Superior temporal gyrus (tissue), 1 donor: ENCODE results near the gene EIF1.
"Not testable (repeated sequence)": the region's sequence is repeated elsewhere in the genome, so short reads cannot be mapped to it uniquely, and the experiment has no call there.

Source experiments
- DNase-seq: peaks from one replicate; pipeline ENCODE4 v3.0.0-alpha.2; 2016; ENCODE audit errors: extremely low spot score

Gene EIF1

DNA sequence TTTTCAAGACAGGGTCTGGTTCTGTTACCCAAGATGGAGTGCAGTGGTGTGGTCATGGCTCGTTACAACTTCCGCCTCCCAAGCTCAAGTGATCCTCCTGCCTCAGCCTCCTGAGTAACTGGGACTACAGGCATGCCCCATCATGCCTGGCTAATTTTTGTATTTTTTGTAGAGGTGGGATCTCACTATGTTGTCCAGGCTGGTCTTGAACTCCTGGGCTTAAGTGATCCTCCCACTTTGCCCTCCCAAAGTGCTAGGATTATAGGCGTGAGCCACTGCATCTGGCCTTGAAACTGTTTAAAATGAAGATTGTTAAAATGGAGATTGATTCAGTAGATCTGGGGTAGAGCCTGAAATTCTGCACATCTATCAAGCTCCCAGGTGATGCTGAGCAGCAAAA is 12.2 kb downstream of the EIF1 start:
- DNase-seq = not testable (repeated sequence)

DNA sequence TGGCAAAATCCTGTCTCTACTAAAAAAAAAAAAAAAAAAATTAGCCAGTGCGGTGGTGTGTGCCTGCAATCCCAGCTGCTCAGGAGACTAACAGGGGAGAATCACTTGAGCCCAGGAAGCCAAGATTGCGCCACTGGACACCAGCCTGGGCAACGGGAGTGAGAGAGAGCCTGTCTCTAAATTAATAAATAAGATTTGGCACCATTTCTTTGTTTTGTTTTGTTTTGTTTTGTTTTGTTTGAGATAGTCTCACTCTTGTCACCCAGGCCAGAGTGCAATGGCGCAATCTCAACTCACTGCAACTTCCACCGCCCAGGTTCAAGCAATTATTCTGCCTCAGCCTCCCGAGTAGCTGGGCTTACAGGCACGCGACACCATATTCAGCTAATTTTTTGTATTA is 14.0 kb downstream of the EIF1 start:
- DNase-seq = no peak

DNA sequence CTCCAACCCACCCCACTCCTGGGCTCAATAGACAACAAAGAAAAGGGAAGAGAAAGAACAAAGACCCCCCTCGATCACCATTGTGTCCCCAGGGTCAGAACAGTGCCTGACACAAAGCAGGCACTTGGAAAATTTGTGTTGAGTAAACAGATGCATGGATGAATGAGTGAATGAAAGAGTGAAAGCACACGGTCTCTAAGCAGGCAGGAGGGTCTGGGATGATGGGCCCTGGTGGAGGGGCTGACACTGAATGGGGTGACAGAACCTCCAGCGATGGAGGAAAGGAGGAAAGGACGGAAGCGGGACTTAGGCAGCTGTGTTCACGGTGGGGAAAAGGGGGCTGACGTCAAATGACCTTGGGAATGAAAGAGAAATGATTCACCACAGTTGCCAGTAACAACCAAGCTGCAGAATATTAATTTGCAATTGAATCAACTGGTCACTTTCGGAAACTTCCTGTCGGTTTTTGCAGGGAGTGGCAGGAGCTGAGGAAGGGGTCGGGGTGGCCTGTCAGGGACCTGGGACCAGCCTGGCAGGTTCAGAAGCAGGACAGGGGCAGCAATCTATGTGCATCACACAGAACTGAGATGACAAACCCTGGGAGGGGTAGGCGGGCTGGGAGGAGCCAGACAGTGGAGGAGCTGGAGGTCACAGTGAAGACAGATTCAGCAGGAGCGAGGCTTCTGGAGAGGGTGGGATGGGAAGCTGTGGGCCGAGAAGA is 16.7 kb downstream of the EIF1 start:
- DNase-seq = no peak

DNA sequence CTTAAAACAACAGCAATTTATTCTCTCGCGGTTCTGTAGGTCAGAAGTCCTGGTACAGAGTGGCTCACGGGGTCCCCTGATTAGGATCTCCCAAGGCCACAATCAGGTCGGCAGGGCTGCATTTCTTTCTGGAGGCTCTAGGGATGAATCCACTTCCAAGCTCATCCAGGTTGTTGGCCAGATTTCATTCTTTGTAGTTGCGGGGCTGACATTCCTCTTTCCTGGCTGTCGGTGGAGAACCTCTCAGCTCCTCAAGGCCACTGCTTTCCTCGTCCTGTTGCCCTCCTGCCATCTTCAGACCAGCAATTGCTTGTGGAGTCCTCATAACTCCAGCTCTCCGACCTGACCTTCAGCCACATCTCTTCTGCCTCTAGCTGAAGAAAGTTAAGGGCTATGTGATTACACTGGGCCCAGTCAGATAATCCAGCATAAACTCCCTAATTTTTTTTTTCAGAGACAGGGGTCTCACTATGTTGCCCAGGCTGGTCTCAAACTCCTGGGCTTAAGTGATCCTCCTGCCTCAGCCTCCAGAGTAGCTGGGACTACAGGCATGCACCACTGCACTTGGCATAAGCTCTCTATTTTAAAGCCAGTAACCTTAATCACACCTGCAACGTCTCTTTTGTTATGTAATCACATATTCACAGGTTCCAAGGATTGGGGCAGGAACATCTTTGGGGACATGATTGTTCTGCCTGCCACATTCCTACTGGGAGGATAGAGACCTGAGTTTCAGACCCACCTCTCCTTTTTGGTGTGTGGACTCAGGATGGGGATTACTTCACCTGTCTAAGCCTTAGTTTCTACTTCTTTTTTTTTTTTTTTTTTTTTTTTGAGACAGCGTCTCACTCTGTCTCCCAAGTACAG is 19.4 kb downstream of the EIF1 start:
- DNase-seq = no peak

DNA sequence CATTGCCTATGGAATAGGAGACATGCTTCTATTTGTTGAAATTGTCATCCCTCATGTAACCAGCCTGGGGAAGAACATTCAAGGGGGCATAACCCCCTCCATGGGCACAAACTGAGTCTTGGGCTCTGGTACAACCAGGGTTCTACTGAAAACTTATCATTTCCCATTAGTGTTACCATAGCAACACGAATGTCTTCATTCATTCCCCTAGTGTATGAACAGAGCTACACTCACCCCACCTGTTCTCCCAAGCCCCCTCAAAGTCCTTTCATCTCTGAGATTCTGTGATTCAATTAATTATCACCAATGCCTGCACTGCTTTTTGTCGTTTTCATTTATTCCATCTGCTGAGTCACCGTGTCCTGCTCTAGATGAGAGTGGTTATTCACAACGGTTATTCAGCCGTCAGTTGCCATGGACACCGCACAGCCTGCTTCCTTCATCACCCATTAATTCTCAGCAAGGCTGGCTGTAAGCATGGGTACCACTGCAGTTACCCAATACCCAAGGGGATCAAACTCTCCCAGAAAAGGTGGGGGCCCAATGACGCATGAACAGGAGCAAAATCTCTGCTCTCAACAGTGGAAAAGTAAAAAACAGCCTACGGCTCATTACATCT is 21.9 kb downstream of the EIF1 start:
- DNase-seq = peak; percentile 76

DNA sequence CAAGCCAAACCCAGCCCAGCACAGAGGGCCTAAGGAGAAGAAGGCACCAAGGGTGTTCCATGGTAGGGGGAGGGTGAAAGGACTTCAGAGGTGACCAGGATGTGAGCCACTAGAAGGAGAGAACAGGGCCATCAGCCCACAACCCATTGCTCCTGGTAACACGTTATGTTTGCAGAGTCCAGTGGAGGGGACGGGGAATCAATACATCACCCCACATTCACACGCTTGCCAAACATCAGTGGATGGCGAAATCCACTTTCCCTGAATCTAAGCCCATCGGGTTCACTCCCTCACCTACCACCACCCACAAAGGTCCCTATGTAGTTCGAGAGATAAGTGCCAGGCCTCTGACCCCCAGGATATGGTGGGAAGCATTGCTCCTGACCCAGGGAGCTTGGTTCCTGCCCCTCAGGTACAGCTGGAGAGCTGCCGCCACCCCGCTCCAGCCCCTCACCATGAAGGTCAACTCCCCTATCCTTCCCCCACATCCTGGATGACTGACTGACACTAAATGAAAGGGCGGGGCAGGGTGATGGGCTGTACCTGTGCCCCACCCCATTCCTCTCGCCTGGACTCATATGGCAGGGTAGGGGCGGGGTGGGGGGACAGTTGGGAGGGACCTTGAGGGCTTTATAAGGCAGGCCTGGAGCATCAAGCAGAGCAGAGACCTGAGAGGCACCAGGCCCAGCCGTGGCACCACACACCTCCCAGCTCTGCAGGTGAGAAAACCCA is 23.1 kb downstream of the EIF1 start, which contains the start of gene GAST:
GAST (plus strand) TSS at position 663 of the 732 bp plus-strand sequence. CDS start 3,106 bp downstream, outside the sequence.
- no peak for DNase-seq

GRCh38 chr17:41717408-41718286 is 29.0 kb downstream of the EIF1 start:
- no peak for DNase-seq

- peak; percentile 26 for DNase-seq
Measured at GRCh38 chr17:41718287-41718645, 29.6 kb downstream of the EIF1 start.

DNA sequence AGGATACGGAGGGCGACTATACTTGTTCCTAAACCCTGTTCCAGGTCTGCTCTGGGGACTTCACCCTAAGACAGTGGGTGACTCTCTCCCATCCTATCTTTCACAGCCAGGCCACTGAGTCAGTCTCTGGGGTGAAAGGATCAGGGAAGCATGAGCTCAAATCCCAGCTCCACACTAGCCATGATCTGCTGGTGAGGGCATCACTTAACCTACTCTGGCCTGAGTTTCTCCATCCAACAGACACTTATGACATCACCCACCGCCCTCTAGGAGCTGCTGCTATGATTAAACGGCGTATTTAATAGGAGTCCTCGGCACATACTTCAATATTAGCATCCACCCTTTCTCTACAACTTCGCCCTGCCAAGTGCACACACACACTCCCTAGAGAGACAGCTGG is 33.5 kb downstream of the EIF1 start:
- no peak for DNase-seq

DNA sequence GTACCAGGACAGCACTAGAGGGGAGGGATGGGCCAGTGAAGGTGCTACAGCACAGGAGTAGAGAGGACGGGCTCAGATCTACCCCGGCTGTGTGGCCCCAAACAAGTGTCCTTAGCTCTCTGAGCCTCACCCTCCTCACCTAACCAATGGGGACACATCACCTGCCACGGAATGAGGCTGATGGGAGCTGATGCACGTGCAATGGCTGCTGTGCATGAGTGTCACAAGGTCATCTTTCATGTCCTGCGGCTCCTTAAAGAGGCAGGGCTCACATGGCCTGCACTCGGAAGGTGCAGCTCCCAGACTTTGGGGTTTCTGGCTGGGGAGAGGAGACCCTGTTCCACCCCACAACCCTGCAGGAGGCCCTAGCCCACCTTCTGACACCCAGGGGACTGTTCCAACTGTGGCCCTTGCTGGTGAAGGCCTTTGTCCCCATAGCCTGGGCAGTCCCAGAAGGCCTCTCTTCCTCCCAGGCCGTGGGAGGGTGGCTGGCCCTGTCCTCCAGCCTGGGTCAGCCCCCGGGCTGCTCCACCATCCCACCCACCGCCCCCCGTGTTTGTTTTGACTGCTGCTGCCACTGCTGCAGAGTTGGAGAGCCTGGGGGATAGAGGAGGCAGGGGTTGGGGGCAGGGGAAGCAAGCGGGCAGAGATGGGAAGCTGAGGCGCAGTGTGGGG is 35.3 kb downstream of the EIF1 start:
- no peak for DNase-seq

DNA sequence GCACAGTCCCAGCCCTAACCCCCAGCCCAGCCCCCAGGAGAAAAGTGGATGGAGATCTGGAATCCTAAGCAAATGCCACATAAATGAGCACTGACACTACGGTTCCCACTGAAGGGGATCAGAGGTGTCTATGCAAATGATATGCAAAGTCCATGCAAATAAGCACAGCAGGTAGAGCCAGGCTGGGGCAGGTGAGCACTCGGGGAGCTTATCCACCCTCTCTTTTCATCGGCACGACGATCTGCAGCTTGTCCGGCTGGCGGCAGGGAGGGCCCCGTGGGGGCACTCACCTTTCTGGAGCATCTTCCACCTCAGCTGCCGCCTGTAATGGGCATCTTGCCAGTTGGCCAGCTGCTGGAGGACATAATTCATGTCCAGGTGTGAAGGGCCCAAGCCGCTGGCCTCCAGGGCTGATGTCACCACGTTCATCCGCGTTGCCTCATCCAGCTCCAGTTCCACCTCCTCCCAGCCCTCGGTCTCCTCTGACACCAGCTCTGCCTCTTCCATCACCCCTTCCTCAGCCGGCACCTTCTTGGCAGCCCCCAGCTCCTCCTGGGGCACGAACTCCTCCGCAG is 35.9 kb downstream of the EIF1 start:
- DNase-seq = no peak

- DNase-seq = no peak
Measured at GRCh38 chr17:41725134-41725533, 36.4 kb downstream of the EIF1 start.

DNA sequence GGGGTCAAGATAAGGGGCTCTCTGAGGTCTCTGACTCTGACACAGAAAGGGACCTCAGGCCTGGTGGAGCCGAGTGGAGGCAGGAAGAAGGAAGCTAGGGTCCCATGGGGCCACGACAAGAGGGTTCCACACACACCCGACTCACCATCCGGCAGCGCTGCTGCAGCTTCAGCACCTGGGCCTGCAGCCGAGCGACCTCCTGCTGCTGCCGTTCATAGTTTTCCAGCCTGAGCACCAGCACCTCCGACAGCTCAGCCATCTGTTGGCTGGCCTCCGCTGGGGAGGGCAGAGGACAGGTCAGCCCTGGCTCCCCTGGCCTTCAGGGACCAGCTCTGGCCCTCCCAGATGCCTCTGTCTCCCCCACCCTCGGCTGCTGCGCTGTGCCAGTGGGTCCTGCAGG is 39.4 kb downstream of the EIF1 start:
- DNase-seq = no peak

GRCh38 chr17:41730479-41730878 is 41.8 kb downstream of the EIF1 start:
- DNase-seq = no peak

GRCh38 chr17:41731836-41732235 is 43.2 kb downstream of the EIF1 start:
- no peak for DNase-seq

DNA sequence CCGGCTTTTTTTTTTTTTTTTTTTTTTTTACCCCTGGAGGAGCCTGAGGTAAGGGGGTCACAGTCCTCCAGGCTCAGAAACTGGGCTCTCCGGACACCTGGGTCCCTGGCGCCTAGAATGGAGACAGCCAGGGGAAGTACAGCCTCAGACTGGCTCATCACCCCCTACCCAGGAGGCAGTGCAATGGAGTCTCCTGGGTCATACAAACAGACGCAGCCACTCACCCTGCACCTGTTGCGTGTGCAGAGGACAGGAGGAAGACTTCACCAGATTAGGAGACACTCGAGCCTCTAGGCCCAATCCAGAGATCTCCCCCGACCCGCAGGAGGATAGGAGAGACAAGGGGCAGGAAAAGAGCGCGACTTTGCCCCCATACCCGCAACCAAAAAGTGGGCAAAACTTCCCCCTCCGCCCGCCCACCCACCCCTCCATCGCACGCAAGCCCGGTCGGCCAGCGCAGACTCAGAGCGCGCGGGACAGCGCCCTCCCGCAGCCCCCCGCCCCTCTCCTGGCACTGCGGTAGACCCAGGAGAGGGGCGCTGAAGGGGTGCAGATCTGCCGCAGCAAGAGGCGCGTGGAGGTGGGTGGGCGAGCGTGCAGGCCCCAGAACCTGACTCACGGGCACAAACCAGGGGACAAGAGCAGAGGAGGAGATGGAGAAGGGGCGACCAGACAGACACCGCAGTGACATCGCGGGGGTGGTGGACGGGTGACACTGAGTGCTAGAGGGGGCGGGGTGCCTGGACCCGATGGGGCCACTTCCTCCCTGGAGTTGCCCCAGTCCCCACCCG is 44.9 kb downstream of the EIF1 start:
- no peak for DNase-seq

GRCh38 chr17:41734139-41734948 is 45.7 kb downstream of the EIF1 start, which contains the start of gene HAP1:
HAP1 (minus strand) TSS chr17:41734643; CDS start chr17:41734634, 9 bp downstream.
- DNase-seq = peak; percentile 14

GRCh38 chr17:41734949-41735313 is 46.2 kb downstream of the EIF1 start:
- no peak for DNase-seq
